D721Med (cell line): ENCODE measurements around the gene P2RX2.

Experiments used
- DNase-seq: peaks from one replicate; pipeline ENCODE4 v3.0.0; 2011; ENCODE audit warnings: low spot score; ENCODE audit not compliant: insufficient read length
- FAIRE-seq: peaks from 2 replicates; lab custom pipeline; 2011; peaks lifted over from hg19 to GRCh38; lab: Jason Lieb, UNC
- CTCF ChIP-seq: IDR thresholded peaks from 2 replicates; pipeline ENCODE4 v1.5.1; 2012; ENCODE audit warnings: mild to moderate bottlenecking, control low read depth; ENCODE audit not compliant: insufficient read depth; ENCODE audit errors: missing control alignments

The P2RX2 gene

GRCh38 chr12:132653567-132654290, 35.2 kb downstream of the P2RX2 start:
- TF ChIP-seq CTCF, result no peak
- FAIRE-seq (no peak), DNase-seq (no peak)

GRCh38 chr12:132657004-132657727, 38.6 kb downstream of the P2RX2 start:
- TF ChIP-seq CTCF, result no peak
- DNase-seq (no peak), FAIRE-seq (no peak)

- TF ChIP-seq CTCF, result no peak
- DNase-seq (no peak), FAIRE-seq (no peak)
Observed at GRCh38 chr12:132658149-132658894, 39.7 kb downstream of the P2RX2 start.

GRCh38 chr12:132659146-132659545, 40.6 kb downstream of the P2RX2 start:
- no peak for TF ChIP-seq CTCF
- DNase-seq, result no peak
- FAIRE-seq, result no peak

GRCh38 chr12:132660052-132660451, 41.5 kb downstream of the P2RX2 start:
- no peak for DNase-seq
- TF ChIP-seq CTCF, result no peak
- no peak for FAIRE-seq

- FAIRE-seq, result no peak
- DNase-seq, result no peak
- TF ChIP-seq CTCF, result no peak
Observed at GRCh38 chr12:132660996-132661395, 42.4 kb downstream of the P2RX2 start.
